GM12878 (cell line): Measurements from ENCODE around the gene MAGI2. TPM values are rescaled to one million over a fixed set of nuclear protein-coding genes. Genes with fewer than 3 reads are reported as not detected.

Source experiments
- ATAC-seq: fragments of 200-7000 bp; cut with Tn5 transposase; 3 replicates; pipeline ENCODE4 v1.9.1; 2020; ENCODE audit warnings: mild to moderate bottlenecking, moderate library complexity
- BruUV-seq: library from RNA; stranded (reverse); fragments of 400-500 nt; replicated peaks from 2 replicates; lab custom pipeline; 2021; lab: Mats Ljungman, UMichigan
- CTCF ChIA-PET: fragments of 300-600 bp; sonication (Branson Sonifier 250); formaldehyde crosslinking; extraction: SDS; loops from one replicate; lab custom pipeline; 2021; ENCODE audit warnings: inconsistent platforms; lab: Yijun Ruan, JAX
- POLR2A ChIA-PET: fragments of 350-600 bp; formaldehyde crosslinking; extraction: SDS; loops from one replicate; lab custom pipeline; 2021; ENCODE audit warnings: inconsistent platforms; lab: Charles Lee
- RAD21 ChIA-PET: fragments of 300-600 bp; sonication (Branson Sonifier 250); formaldehyde crosslinking; loops from one replicate; lab custom pipeline; 2023; ENCODE audit warnings: antibody characterized with exemption; ENCODE audit not compliant: unreplicated experiment; lab: Charles Lee
- SMC1A ChIA-PET: fragments of 300-600 bp; sonication (Branson Sonifier 250); formaldehyde crosslinking; loops from one replicate; lab custom pipeline; 2023; ENCODE audit not compliant: unreplicated experiment, uncharacterized antibody; lab: Charles Lee
- DNase-seq: peaks from one replicate; pipeline ENCODE4 v3.0.0-alpha.2; 2011; ENCODE audit warnings: low read depth, low spot score
- FAIRE-seq: peaks from 3 replicates; lab custom pipeline; 2011; peaks lifted over from hg19 to GRCh38; lab: Jason Lieb, UNC
- H2AFZ ChIP-seq: 2 replicates; pipeline ENCODE4 v1.6.0; 2011; ENCODE audit warnings: low read depth, low read length, control low read depth; ENCODE audit not compliant: control insufficient read depth
- H3K27ac ChIP-seq: 2 replicates; pipeline ENCODE4 v1.5.1; 2011; ENCODE audit warnings: control low read depth; ENCODE audit not compliant: control insufficient read depth, insufficient read depth
- H3K27me3 ChIP-seq, 2 experiments: replicated peaks in 1 of 2; 2 replicates each; pipeline versions ENCODE4 v1.6.0 to v1.6.1; 2011; ENCODE audit warnings: low read length in 1 of 2; ENCODE audit not compliant: control insufficient read depth in 2 of 2, insufficient read depth in 2 of 2
- H3K36me3 ChIP-seq, 2 experiments: 2 replicates each; pipeline ENCODE4 v1.5.1; 2011; ENCODE audit warnings: low read length in 1 of 2; ENCODE audit not compliant: control insufficient read depth in 2 of 2, insufficient read depth in 2 of 2
- H3K4me1 ChIP-seq: 2 replicates; pipeline ENCODE4 v1.6.1; 2011; ENCODE audit warnings: mild to moderate bottlenecking, low read length, moderate library complexity, mixed read lengths; ENCODE audit not compliant: control insufficient read depth, insufficient read depth
- H3K4me2 ChIP-seq: 2 replicates; pipeline ENCODE4 v1.6.0; 2011; ENCODE audit warnings: control low read depth; ENCODE audit not compliant: control insufficient read depth, insufficient read depth
- H3K4me3 ChIP-seq: fragments of 200-600 bp; sonication (generic); 2 replicates; pipeline ENCODE4 v1.5.1; 2016
- H3K79me2 ChIP-seq: 2 replicates; pipeline ENCODE4 v1.6.0; 2011; ENCODE audit warnings: low read length; ENCODE audit not compliant: control insufficient read depth, insufficient read depth
- H3K9ac ChIP-seq: 2 replicates; pipeline ENCODE4 v1.8.0; 2011; ENCODE audit warnings: low read length, control low read depth, mixed read lengths; ENCODE audit not compliant: control insufficient read depth, insufficient read depth
- H3K9me3 ChIP-seq: replicated peaks from 3 replicates; pipeline ENCODE4 v1.5.1; 2011; ENCODE audit warnings: mild to moderate bottlenecking, low read length; ENCODE audit not compliant: control insufficient read depth, insufficient read depth
- H4K20me1 ChIP-seq: 2 replicates; pipeline ENCODE4 v1.6.0; 2011; ENCODE audit not compliant: control insufficient read depth, insufficient read depth
- BRCA1 ChIP-seq: IDR thresholded peaks from 2 replicates; pipeline ENCODE4 v1.6.1; 2011; ENCODE audit warnings: low read depth, low read length, improper control_type of control experiment
- CBX5 ChIP-seq: sonication (generic); IDR thresholded peaks from 2 replicates; pipeline ENCODE4 v1.6.1; 2016; ENCODE audit warnings: low read depth, moderate library complexity, mild to moderate bottlenecking, inconsistent platforms
- CREB1 ChIP-seq: IDR thresholded peaks from 2 replicates; pipeline ENCODE4 v1.6.1; 2012; ENCODE audit warnings: low read depth, mild to moderate bottlenecking, inconsistent platforms
- HCFC1 ChIP-seq: fragments of 150-350 bp; IDR thresholded peaks from 2 replicates; pipeline ENCODE4 v1.6.1; 2014; ENCODE audit warnings: low read length
- STAT1 ChIP-seq: fragments of 450-650 bp; conservative IDR thresholded peaks from 2 replicates; pipeline ENCODE4 v1.6.1; 2014; ENCODE audit warnings: antibody characterized with exemption, mild to moderate bottlenecking
- ZNF592 ChIP-seq: fragments of 450-650 bp; IDR thresholded peaks from 2 replicates; pipeline ENCODE4 v1.6.1; 2017; ENCODE audit warnings: mild to moderate bottlenecking, moderate library complexity
- ZZZ3 ChIP-seq: IDR thresholded peaks from 2 replicates; pipeline ENCODE4 v1.6.1; 2011; ENCODE audit warnings: low read depth; ENCODE audit not compliant: control insufficient read depth, insufficient read length
- WGBS: methylation state at CpG from one replicate; pipeline ENCODE4 v1.1.6; 2016; ENCODE audit warnings: low lambda C conversion rate; ENCODE audit not compliant: insufficient replicate concordance, insufficient coverage; ENCODE audit errors: missing lambda C conversion rate; 5-methylcytosine and 5-hydroxymethylcytosine counted together
- in situ Hi-C: fragments of 300-500 bp; cut with MboI; formaldehyde crosslinking; loops from 9 replicates; pipeline ENCODE4 v1.14.3; 2018; ENCODE audit warnings: mixed read lengths
- intact Hi-C: fragments of 100-400 bp; cut with micrococcal nuclease; formaldehyde crosslinking; loops from one replicate; pipeline ENCODE4 v1.14.2; 2022; ENCODE audit not compliant: unreplicated experiment
- polyA plus RNA-seq, 11 experiments: library from polyadenylated mRNA; depleted of rRNA in 4 of 11; unstranded in 6 of 11; stranded (reverse) in 5 of 11; fragments of >200 nt; fragmentation: Nextera tagmentation in 4 of 11; fragmentation: Illumina TruSeq in 1 of 11; extraction: Ambion mirVana in 4 of 11; extraction: Trizol in 1 of 11; gene quantifications; 1 replicate in 1 of 11; 2 replicates in 10 of 11; pipeline versions ENCODE4 v1.2.1 to v1.2.3, GENCODE V29; 2011 to 2016; ENCODE audit warnings: inconsistent platforms in 2 of 11, missing spikeins in 2 of 11, low read depth in 1 of 11
- total RNA-seq, 4 experiments: library from RNA; depleted of rRNA in 3 of 4; stranded (reverse); fragments of >200 nt in 3 of 4; fragmentation: Illumina TruSeq in 1 of 4; extraction: Trizol in 1 of 4; gene quantifications; 2 replicates each; pipeline versions ENCODE4 v1.2.1 to v1.2.3, GENCODE V29; 2013 to 2021
- TF ChIP-seq, protein P1 (sequence below): IDR thresholded peaks from 2 replicates; pipeline ENCODE4 v1.6.1; 2012; ENCODE audit warnings: low read length, inconsistent platforms
- TF ChIP-seq, protein P2 (sequence below): fragments of 450-650 bp; IDR thresholded peaks from 2 replicates; pipeline ENCODE4 v1.6.1; 2017; ENCODE audit warnings: antibody characterized with exemption, mild to moderate bottlenecking, moderate library complexity
- TF ChIP-seq, protein P3 (sequence below): IDR thresholded peaks from 2 replicates; pipeline ENCODE4 v1.6.1; 2012; ENCODE audit warnings: low read depth, low read length, improper control_type of control experiment

The MAGI2 gene
- total and polyA plus RNA-seq, 10 of the 15 experiments (the other 5 are each of a cell fraction or from before 2014, with no cell fraction given), result 0.01 to 0.31 (median 0.05) TPM; not detected in 2

GRCh38 chr7:78215199-78215598 is 1238.3 kb downstream of the MAGI2 start (continued):
- TF ChIP-seq, protein P1, sequence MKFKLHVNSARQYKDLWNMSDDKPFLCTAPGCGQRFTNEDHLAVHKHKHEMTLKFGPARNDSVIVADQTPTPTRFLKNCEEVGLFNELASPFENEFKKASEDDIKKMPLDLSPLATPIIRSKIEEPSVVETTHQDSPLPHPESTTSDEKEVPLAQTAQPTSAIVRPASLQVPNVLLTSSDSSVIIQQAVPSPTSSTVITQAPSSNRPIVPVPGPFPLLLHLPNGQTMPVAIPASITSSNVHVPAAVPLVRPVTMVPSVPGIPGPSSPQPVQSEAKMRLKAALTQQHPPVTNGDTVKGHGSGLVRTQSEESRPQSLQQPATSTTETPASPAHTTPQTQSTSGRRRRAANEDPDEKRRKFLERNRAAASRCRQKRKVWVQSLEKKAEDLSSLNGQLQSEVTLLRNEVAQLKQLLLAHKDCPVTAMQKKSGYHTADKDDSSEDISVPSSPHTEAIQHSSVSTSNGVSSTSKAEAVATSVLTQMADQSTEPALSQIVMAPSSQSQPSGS, result no peak
- TF ChIP-seq STAT1, result no peak
- TF ChIP-seq CREB1, result no peak

GRCh38 chr7:78213402-78213801 is 1240.1 kb downstream of the MAGI2 start:
- no peaks in the 10 kb centered on the region for H3K79me2 ChIP-seq
- H3K4me2 ChIP-seq, result no peak overlapping the region
- H3K4me1 ChIP-seq, result no peaks in the 10 kb centered on the region
- no peak overlapping the region for H2AFZ ChIP-seq
- H3K27ac ChIP-seq, result no peak overlapping the region
- ChIA-PET SMC1A (no interaction called here), POLR2A (no interaction called here), RAD21 (no interaction called here), CTCF (interaction anchor here (0.6 to 1.2 kb wide), 2 partner anchors 12 to 14 kb away, joined by 3 read pairs; no protein-coding TSS in a partner anchor)
- no peak overlapping the region for H3K4me3 ChIP-seq
- H4K20me1 ChIP-seq, result no peaks in the 10 kb centered on the region
- TF ChIP-seq, protein P2, sequence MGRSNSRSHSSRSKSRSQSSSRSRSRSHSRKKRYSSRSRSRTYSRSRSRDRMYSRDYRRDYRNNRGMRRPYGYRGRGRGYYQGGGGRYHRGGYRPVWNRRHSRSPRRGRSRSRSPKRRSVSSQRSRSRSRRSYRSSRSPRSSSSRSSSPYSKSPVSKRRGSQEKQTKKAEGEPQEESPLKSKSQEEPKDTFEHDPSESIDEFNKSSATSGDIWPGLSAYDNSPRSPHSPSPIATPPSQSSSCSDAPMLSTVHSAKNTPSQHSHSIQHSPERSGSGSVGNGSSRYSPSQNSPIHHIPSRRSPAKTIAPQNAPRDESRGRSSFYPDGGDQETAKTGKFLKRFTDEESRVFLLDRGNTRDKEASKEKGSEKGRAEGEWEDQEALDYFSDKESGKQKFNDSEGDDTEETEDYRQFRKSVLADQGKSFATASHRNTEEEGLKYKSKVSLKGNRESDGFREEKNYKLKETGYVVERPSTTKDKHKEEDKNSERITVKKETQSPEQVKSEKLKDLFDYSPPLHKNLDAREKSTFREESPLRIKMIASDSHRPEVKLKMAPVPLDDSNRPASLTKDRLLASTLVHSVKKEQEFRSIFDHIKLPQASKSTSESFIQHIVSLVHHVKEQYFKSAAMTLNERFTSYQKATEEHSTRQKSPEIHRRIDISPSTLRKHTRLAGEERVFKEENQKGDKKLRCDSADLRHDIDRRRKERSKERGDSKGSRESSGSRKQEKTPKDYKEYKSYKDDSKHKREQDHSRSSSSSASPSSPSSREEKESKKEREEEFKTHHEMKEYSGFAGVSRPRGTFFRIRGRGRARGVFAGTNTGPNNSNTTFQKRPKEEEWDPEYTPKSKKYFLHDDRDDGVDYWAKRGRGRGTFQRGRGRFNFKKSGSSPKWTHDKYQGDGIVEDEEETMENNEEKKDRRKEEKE, result no peak
- TF ChIP-seq BRCA1 (no peak), HCFC1 (no peak), CBX5 (no peak), ZZZ3 (no peak), ZNF592 (no peak)
- TF ChIP-seq, protein P3, sequence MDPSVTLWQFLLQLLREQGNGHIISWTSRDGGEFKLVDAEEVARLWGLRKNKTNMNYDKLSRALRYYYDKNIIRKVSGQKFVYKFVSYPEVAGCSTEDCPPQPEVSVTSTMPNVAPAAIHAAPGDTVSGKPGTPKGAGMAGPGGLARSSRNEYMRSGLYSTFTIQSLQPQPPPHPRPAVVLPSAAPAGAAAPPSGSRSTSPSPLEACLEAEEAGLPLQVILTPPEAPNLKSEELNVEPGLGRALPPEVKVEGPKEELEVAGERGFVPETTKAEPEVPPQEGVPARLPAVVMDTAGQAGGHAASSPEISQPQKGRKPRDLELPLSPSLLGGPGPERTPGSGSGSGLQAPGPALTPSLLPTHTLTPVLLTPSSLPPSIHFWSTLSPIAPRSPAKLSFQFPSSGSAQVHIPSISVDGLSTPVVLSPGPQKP, result no peak
- intact Hi-C loops, result no loop called here
- ATAC-seq, result no peak
- WGBS, result 30% methylated on average over 6 of the region's 6 CpGs
- H3K36me3 ChIP-seq, result no peaks in the 10 kb centered on the region
- H3K27me3 ChIP-seq, result no peaks in the 10 kb centered on the region
- in situ Hi-C loops, result no loop called here
- no peak for DNase-seq
- H3K9ac ChIP-seq, result no peak overlapping the region
- BruUV-seq, result no TSS peak
- no peaks in the 10 kb centered on the region for H3K9me3 ChIP-seq
- FAIRE-seq, result no peak
